Progenitor cell of endocrine pancreas (in vitro differentiated cells): ENCODE data around the gene CCR7. TPM values are rescaled to one million over a fixed set of nuclear protein-coding genes. Genes with fewer than 3 reads are reported as not detected.

ENCODE experiments used
- DNase-seq: peaks from one replicate; pipeline ENCODE4 v3.0.0; 2021; ENCODE audit warnings: low spot score; ENCODE audit not compliant: unreplicated experiment
- H3K27ac Mint-ChIP-seq: 2 replicates; pipeline ENCODE4 v1.8.0; 2021; ENCODE audit warnings: mild to moderate bottlenecking, moderate library complexity, mixed read lengths
- H3K27me3 Mint-ChIP-seq: 2 replicates; pipeline ENCODE4 v1.8.0; 2021; ENCODE audit warnings: mixed read lengths
- H3K36me3 Mint-ChIP-seq: 2 replicates; pipeline ENCODE4 v1.8.0; 2022; ENCODE audit warnings: mixed read lengths; ENCODE audit not compliant: insufficient read depth
- H3K4me1 Mint-ChIP-seq: 2 replicates; pipeline ENCODE4 v1.8.0; 2021; ENCODE audit warnings: low read depth, mixed read lengths
- H3K4me3 Mint-ChIP-seq: 2 replicates; pipeline ENCODE4 v1.8.0; 2021; ENCODE audit warnings: low read depth, mild to moderate bottlenecking, moderate library complexity, mixed read lengths
- H3K9me3 Mint-ChIP-seq: 2 replicates; pipeline ENCODE4 v1.8.0; 2021; ENCODE audit warnings: low read depth, mixed read lengths
- total RNA-seq: library from RNA; stranded (reverse); gene quantifications from 2 replicates; pipeline ENCODE4 v1.2.1, GENCODE V29; 2021
- TF ChIP-seq, protein P1 (sequence below): fragments of 200-600 bp; sonication (generic); IDR thresholded peaks from one replicate; pipeline ENCODE4 v1.5.0; 2021; ENCODE audit warnings: antibody characterized with exemption, mild to moderate bottlenecking; ENCODE audit not compliant: unreplicated experiment

Gene CCR7
- total RNA-seq, 1 donor from 2014 or later: not detected

DNA sequence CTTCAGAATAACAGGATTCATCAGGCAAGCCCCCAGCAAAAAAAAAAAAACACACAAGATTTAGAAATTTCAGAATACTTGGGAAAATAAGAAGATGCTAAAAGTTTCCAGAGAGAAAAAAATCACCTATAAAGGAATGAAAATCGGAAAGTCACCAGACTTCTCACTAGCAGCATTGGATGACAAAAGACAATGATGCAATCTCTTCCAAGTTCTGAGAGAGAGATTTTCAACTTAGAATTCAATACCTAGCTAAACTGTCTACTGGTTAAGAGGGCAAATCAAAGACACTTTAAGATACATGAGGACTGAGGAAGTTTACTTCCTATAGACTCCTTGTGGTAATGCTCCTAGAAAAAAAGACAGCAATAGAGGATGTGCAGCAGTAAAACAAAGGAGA is 40.0 kb downstream of the CCR7 start:
- H3K4me1 Mint-ChIP-seq: no peaks in the 10 kb centered on the region
- no peak for DNase-seq
- H3K27me3 Mint-ChIP-seq: peaks cover 12% of the 10 kb centered on the region
- H3K27ac Mint-ChIP-seq: no peak overlapping the region
- TF ChIP-seq, protein P1, sequence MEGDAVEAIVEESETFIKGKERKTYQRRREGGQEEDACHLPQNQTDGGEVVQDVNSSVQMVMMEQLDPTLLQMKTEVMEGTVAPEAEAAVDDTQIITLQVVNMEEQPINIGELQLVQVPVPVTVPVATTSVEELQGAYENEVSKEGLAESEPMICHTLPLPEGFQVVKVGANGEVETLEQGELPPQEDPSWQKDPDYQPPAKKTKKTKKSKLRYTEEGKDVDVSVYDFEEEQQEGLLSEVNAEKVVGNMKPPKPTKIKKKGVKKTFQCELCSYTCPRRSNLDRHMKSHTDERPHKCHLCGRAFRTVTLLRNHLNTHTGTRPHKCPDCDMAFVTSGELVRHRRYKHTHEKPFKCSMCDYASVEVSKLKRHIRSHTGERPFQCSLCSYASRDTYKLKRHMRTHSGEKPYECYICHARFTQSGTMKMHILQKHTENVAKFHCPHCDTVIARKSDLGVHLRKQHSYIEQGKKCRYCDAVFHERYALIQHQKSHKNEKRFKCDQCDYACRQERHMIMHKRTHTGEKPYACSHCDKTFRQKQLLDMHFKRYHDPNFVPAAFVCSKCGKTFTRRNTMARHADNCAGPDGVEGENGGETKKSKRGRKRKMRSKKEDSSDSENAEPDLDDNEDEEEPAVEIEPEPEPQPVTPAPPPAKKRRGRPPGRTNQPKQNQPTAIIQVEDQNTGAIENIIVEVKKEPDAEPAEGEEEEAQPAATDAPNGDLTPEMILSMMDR: no peak
- no peaks in the 10 kb centered on the region for H3K36me3 Mint-ChIP-seq
- peaks cover 9% of the 10 kb centered on the region for H3K9me3 Mint-ChIP-seq
- no peak overlapping the region for H3K4me3 Mint-ChIP-seq

GRCh38 chr17:40524243-40524965 is 40.9 kb downstream of the CCR7 start:
- no peak for DNase-seq
- H3K4me3 Mint-ChIP-seq: no peak overlapping the region
- TF ChIP-seq, protein P1: no peak
- H3K27me3 Mint-ChIP-seq: peaks cover 11% of the 10 kb centered on the region
- H3K36me3 Mint-ChIP-seq: no peaks in the 10 kb centered on the region
- H3K9me3 Mint-ChIP-seq: peaks cover 9% of the 10 kb centered on the region
- H3K27ac Mint-ChIP-seq: no peak overlapping the region
- H3K4me1 Mint-ChIP-seq: no peaks in the 10 kb centered on the region

DNA sequence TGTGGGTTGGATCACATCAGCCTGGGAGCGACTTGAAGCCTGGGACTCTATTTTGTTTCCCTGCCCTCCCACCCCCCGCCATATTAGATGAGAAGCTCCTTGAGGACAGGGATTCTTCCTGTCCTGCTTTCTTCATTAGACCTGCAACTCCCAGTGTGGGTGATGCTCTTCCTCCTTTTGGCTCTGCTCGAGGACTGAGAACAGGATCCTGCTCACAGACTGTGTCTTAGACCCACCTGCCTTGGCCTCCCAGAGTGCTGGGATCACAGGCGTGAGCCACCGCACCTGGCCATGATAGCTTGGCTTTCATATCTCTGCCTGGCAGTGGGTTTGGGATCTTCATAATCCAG is 42.3 kb downstream of the CCR7 start:
- H3K27me3 Mint-ChIP-seq: peaks cover 11% of the 10 kb centered on the region
- H3K9me3 Mint-ChIP-seq: peaks cover 9% of the 10 kb centered on the region
- no peaks in the 10 kb centered on the region for H3K36me3 Mint-ChIP-seq
- DNase-seq: no peak
- H3K4me3 Mint-ChIP-seq: no peak overlapping the region
- no peaks in the 10 kb centered on the region for H3K4me1 Mint-ChIP-seq
- TF ChIP-seq, protein P1: no peak
- no peak overlapping the region for H3K27ac Mint-ChIP-seq

DNA sequence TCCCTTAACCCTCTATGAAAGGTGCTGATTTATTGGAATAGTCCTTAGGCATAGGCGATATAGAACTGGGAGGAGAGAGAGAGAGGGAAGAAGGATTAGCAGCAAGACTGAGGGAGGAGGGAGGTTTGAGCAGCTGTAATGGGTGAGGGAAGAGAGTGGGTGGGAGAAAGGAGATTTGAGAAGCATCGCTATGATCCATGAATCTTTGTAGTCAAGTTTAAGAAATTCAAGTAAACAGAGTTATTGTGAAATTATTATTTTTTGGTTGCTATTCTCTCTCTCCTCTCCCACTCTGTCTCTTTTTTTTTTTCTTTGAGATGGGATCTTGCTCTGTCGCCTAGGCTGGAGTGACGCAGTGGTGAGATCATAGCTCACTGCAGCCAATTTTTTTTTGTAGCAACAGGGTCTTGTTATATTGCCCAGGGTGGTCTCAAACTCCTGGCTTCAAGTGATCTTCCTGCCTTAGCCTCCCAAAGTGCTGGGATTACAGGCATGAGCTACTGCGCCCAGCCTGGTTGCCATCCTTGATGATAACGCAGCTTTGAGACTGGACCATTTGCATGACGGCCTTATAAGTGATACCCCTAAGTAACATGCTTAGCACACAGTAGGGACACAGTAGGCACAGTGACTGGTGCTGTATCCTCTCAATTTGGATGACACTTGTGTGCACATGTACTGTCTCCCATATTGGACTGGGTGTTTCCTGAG is 42.9 kb downstream of the CCR7 start:
- DNase-seq: no peak
- H3K27me3 Mint-ChIP-seq: peaks cover 11% of the 10 kb centered on the region
- no peaks in the 10 kb centered on the region for H3K36me3 Mint-ChIP-seq
- H3K27ac Mint-ChIP-seq: no peak overlapping the region
- peaks cover 9% of the 10 kb centered on the region for H3K9me3 Mint-ChIP-seq
- TF ChIP-seq, protein P1: no peak
- no peak overlapping the region for H3K4me3 Mint-ChIP-seq
- H3K4me1 Mint-ChIP-seq: no peaks in the 10 kb centered on the region

DNA sequence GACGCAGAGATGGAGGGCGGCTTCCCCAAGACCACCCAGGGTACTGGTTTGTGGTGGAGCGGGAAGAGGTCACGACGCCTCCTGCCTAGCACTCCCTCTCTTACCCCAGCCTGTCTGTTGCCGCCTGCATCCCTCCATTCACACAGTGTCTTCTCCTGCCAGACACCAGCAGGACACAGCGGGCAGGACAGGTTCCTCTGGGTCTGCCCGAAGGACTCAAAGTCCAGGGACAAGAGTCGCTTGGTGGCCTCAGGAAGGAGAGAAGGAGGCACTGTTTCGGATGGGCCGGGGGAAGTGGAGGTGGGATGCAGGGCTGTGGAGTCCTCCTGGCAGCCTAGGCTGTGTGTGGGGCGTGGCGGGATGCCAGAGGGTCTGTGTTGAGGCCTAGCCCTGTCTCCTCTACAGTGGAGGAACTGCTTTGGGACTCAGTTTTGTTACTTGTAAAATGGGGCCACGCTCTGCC is 44.2 kb downstream of the CCR7 start:
- Mint-ChIP-seq H3K9me3 (peaks cover 9% of the 10 kb centered on the region), H3K27ac (no peak overlapping the region), H3K36me3 (no peaks in the 10 kb centered on the region), H3K4me3 (no peak overlapping the region), H3K27me3 (peaks cover 16% of the 10 kb centered on the region), H3K4me1 (no peaks in the 10 kb centered on the region)
- DNase-seq: no peak
- TF ChIP-seq, protein P1: no peak
